Osteocyte (in vitro differentiated cells): ENCODE results near the gene FANCB. TPM values are rescaled to one million over a fixed set of nuclear protein-coding genes. Genes with fewer than 3 reads are reported as not detected.

Experiments used
- DNase-seq: peaks from one replicate; pipeline ENCODE4 v3.0.0; 2021; ENCODE audit warnings: mixed read lengths; ENCODE audit not compliant: unreplicated experiment; ENCODE audit errors: extremely low spot score
- H3K27ac Mint-ChIP-seq: one replicate; pipeline ENCODE4 v1.8.0; 2021; ENCODE audit warnings: mild to moderate bottlenecking, mixed read lengths; ENCODE audit not compliant: unreplicated experiment
- H3K27me3 Mint-ChIP-seq: one replicate; pipeline ENCODE4 v1.8.0; 2021; ENCODE audit warnings: mixed read lengths; ENCODE audit not compliant: unreplicated experiment
- H3K36me3 Mint-ChIP-seq: one replicate; pipeline ENCODE4 v1.8.0; 2021; ENCODE audit warnings: mixed read lengths; ENCODE audit not compliant: unreplicated experiment
- H3K4me1 Mint-ChIP-seq: one replicate; pipeline ENCODE4 v1.8.0; 2021; ENCODE audit warnings: mixed read lengths; ENCODE audit not compliant: unreplicated experiment
- H3K4me3 Mint-ChIP-seq: one replicate; pipeline ENCODE4 v1.8.0; 2021; ENCODE audit warnings: mild to moderate bottlenecking, moderate library complexity, mixed read lengths; ENCODE audit not compliant: unreplicated experiment
- H3K9me3 Mint-ChIP-seq: one replicate; pipeline ENCODE4 v1.8.0; 2021; ENCODE audit warnings: mixed read lengths; ENCODE audit not compliant: unreplicated experiment
- long read RNA-seq: library from polyadenylated mRNA; unstranded; transcript quantifications from one replicate; pipeline ENCODE4 v2.0.0, GENCODE V29; 2021
- total RNA-seq: library from RNA; stranded (reverse); gene quantifications from 2 replicates; pipeline ENCODE4 v1.2.1, GENCODE V29; 2021
- TF ChIP-seq, protein P1 (sequence below): fragments of 200-600 bp; sonication (generic); IDR thresholded peaks from 2 replicates; pipeline ENCODE4 v1.5.0; 2021; ENCODE audit warnings: antibody characterized with exemption, mild to moderate bottlenecking, moderate library complexity

Gene FANCB
- total RNA-seq = 2.9 and 4.2 TPM in 2 replicates
- long read RNA-seq, partial matches to known transcripts = 2 of 7 reads
- long read RNA-seq, other reads (novel, unspliced or antisense) = 2 of 7 reads

DNA sequence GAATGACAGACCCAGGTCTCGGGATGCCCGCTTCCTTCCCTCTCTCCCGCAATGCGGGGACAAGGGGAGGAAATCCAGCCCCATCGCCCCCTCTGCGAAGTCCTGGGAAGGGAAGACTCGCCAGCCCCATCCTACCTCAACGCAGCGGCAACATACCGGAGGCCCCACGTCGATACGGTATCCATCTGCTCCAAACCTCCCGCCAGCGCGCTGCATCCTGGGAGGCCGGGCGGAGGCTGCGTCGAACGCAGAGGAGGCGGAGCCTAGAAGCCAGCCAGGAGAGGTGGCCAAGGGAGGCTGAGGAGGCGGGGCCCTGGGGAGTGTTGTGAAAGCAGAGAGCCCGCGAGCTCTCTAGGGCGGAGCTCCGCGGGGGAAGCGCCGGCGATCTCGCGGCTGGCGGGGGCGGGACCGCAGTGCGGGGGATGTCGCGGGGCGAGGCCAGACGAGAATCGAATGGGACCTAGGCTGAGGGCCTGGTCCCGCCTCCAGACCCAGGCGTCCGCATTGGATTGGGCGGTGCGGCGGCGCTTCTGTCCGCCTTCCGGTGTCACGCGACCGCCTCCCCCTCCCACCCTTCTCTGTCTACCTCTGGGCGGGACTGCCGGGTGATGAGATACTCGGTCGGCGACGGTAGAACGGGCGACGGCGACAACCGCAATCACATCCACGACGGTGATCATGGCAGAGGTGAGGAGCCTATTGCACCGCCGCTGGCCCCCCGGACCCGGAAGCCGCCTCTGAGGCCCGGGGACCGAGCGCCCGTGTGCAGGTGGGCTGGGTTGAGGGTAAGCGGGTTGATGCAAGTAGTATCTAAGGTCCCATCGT, at the start of gene FANCB, which contains the start of gene MOSPD2:
FANCB (minus strand) TSS at position 219 of the 825 bp plus-strand sequence. CDS start 7,559 bp downstream, outside the sequence.
MOSPD2 (plus strand) TSS at position 571 of the 825 bp plus-strand sequence; CDS start at position 679, 108 bp downstream.
- TF ChIP-seq, protein P1, sequence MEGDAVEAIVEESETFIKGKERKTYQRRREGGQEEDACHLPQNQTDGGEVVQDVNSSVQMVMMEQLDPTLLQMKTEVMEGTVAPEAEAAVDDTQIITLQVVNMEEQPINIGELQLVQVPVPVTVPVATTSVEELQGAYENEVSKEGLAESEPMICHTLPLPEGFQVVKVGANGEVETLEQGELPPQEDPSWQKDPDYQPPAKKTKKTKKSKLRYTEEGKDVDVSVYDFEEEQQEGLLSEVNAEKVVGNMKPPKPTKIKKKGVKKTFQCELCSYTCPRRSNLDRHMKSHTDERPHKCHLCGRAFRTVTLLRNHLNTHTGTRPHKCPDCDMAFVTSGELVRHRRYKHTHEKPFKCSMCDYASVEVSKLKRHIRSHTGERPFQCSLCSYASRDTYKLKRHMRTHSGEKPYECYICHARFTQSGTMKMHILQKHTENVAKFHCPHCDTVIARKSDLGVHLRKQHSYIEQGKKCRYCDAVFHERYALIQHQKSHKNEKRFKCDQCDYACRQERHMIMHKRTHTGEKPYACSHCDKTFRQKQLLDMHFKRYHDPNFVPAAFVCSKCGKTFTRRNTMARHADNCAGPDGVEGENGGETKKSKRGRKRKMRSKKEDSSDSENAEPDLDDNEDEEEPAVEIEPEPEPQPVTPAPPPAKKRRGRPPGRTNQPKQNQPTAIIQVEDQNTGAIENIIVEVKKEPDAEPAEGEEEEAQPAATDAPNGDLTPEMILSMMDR = no peak
- peak within 1 kb of the TSS; percentile 59 for H3K27ac Mint-ChIP-seq
- peaks cover 9% of the 10 kb centered on the region for H3K36me3 Mint-ChIP-seq
- DNase-seq = peak; percentile 98
- peak within 1 kb of the TSS; percentile 81 for H3K4me3 Mint-ChIP-seq
- peaks cover 2% of the 10 kb centered on the region for H3K4me1 Mint-ChIP-seq
- no peaks in the 10 kb centered on the region for H3K27me3 Mint-ChIP-seq
- peaks cover 12% of the 10 kb centered on the region for H3K9me3 Mint-ChIP-seq

DNA sequence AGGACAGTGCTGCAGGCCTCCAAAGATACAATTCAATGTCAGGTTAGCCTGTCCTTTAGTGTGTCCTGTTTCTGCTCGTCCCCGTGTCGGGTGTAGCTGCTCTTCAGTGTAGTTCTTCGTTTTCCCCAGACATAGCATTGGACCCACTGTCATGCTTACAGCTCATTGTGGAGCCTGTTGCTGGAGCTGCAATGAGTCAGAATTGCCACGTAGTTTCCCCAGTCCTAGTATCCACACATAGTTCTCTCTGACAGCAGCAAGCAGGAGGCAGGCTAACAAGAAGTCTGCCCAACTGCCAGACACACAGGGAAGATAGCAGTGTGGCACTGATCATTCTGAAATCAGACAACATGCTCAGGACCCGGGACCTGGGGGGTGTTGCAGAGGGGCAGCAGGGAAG, 49.6 kb upstream of the FANCB start:
- peaks cover 4% of the 10 kb centered on the region for H3K36me3 Mint-ChIP-seq
- H3K27ac Mint-ChIP-seq = no peak overlapping the region
- H3K4me1 Mint-ChIP-seq = peaks cover 35% of the 10 kb centered on the region
- DNase-seq = no peak
- no peaks in the 10 kb centered on the region for H3K27me3 Mint-ChIP-seq
- peaks cover 5% of the 10 kb centered on the region for H3K9me3 Mint-ChIP-seq
- no peak overlapping the region for H3K4me3 Mint-ChIP-seq
- TF ChIP-seq, protein P1 = no peak

DNA sequence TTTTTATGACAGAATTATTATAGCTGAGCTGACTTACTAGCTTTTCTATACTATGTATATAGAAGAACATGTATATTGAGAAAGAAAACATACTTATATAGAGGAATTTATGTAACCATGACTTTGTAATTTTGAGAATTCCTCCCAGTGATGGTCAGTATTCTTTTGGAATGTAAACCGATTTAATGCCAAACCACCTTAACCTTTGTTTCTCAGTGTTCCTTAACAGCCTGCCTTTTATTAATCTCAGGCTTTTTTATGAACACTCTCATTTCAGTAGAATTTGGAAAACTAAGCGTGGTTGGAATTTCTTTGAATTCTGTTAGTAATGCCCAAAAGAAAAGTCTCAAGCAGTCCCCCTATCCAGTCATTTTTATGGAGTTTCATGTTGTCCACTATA, 47.3 kb upstream of the FANCB start:
- H3K4me1 Mint-ChIP-seq = peaks cover 24% of the 10 kb centered on the region
- no peak for DNase-seq

DNA sequence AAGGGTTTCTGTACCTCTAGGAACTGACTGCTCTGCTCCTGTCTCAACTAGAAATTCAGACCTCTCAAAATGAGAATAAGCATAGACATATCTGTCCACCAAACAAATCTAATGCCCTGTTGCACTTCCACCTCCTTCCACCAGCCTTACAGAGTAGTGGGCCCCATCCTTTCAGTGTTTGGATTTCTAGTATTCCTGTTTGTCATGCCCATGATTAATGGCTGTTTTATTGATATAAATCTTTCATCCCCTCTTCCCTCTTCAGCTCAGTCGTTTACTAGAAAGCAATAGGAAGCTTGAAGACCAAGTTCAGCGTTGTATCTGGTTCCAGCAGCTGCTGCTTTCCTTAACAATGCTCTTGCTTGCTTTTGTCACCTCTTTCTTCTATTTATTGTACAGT, 46.5 kb upstream of the FANCB start:
- peaks cover 5% of the 10 kb centered on the region for H3K9me3 Mint-ChIP-seq
- no peaks in the 10 kb centered on the region for H3K27me3 Mint-ChIP-seq
- no peak for DNase-seq
- H3K4me3 Mint-ChIP-seq = no peak overlapping the region
- TF ChIP-seq, protein P1 = no peak
- peaks cover 11% of the 10 kb centered on the region for H3K36me3 Mint-ChIP-seq
- H3K27ac Mint-ChIP-seq = peak overlapping the region; percentile 61
- peaks cover 24% of the 10 kb centered on the region for H3K4me1 Mint-ChIP-seq

More for the DNA sequence above, 47.3 kb upstream of the FANCB start:
- Mint-ChIP-seq H3K27ac (peak overlapping the region; percentile 73), H3K4me3 (no peak overlapping the region), H3K27me3 (no peaks in the 10 kb centered on the region), H3K36me3 (peaks cover 9% of the 10 kb centered on the region), H3K9me3 (peaks cover 5% of the 10 kb centered on the region)
- TF ChIP-seq, protein P1 = no peak

DNA sequence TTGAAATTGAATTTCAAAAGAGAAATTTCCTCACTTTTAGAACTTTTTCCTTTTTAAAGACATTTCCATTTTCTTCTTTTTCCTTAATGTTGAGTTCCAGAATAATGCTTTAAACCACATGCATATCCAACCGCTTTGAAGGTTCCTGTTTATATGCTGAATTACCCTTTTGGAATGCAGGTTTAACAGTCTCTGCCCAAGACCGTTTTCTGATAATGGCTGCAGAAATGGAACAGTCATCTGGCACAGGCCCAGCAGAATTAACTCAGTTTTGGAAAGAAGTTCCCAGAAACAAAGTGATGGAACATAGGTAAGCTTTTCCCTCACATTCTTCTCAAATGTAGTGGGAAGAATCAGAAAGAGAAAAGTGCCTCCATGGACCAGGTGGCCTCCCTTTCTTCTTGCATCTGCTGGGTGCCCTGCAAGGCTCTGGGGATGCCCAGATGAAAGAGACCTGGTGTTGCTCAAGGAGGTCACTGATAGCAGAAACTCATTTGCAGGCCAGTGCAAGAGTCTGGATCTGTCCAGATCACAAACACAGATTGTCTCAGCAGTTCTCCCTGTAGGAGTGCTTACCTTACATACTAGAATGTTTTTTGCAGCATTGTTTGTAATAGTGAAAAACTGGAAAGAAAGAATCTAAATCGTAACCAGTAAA, 43.3 kb upstream of the FANCB start:
- Mint-ChIP-seq H3K4me1 (peaks cover 20% of the 10 kb centered on the region), H3K9me3 (no peaks in the 10 kb centered on the region), H3K36me3 (peaks cover 17% of the 10 kb centered on the region), H3K27ac (no peak overlapping the region), H3K27me3 (no peaks in the 10 kb centered on the region), H3K4me3 (no peak overlapping the region)
- TF ChIP-seq, protein P1 = no peak
- no peak for DNase-seq
